Measurements from ENCODE around the gene MYRIP.

GRCh38 chr3:39965461-39965860 is 156.1 kb downstream of the MYRIP start:
- TF ChIP-seq, protein P1, sequence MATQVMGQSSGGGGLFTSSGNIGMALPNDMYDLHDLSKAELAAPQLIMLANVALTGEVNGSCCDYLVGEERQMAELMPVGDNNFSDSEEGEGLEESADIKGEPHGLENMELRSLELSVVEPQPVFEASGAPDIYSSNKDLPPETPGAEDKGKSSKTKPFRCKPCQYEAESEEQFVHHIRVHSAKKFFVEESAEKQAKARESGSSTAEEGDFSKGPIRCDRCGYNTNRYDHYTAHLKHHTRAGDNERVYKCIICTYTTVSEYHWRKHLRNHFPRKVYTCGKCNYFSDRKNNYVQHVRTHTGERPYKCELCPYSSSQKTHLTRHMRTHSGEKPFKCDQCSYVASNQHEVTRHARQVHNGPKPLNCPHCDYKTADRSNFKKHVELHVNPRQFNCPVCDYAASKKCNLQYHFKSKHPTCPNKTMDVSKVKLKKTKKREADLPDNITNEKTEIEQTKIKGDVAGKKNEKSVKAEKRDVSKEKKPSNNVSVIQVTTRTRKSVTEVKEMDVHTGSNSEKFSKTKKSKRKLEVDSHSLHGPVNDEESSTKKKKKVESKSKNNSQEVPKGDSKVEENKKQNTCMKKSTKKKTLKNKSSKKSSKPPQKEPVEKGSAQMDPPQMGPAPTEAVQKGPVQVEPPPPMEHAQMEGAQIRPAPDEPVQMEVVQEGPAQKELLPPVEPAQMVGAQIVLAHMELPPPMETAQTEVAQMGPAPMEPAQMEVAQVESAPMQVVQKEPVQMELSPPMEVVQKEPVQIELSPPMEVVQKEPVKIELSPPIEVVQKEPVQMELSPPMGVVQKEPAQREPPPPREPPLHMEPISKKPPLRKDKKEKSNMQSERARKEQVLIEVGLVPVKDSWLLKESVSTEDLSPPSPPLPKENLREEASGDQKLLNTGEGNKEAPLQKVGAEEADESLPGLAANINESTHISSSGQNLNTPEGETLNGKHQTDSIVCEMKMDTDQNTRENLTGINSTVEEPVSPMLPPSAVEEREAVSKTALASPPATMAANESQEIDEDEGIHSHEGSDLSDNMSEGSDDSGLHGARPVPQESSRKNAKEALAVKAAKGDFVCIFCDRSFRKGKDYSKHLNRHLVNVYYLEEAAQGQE (IDR thresholded peaks at IDR 0.05; ENCODE audit: low read depth), result no peak
- TF ChIP-seq CTCF (IDR thresholded peaks at IDR 0.05 in 2 of 3, conservative IDR thresholded peaks at IDR 0.05 in 1 of 3; ENCODE audit: borderline replicate concordance in 1 of 3, insufficient read depth in 1 of 3, low read depth in 2 of 3, low read length in 2 of 3) (no peak), EZH2 (IDR thresholded peaks at IDR 0.05) (no peak), SIN3A (IDR thresholded peaks at IDR 0.05; ENCODE audit: low read depth) (no peak), SP1 (IDR thresholded peaks at IDR 0.05; ENCODE audit: low read depth) (no peak), ZBTB33 (IDR thresholded peaks at IDR 0.05; ENCODE audit: extremely low read depth, insufficient replicate concordance, low read length) (no peak), JUND (IDR thresholded peaks at IDR 0.05) (no peak), POLR2A (IDR thresholded peaks at IDR 0.05; ENCODE audit: borderline replicate concordance, extremely low read depth, insufficient read depth, insufficient read length) (no peak), ZNF274 (IDR thresholded peaks at IDR 0.05; ENCODE audit: low read depth, low read length) (no peak), EZH2phosphoT487 (IDR thresholded peaks at IDR 0.05; ENCODE audit: borderline replicate concordance) (no peak)

Measured in HCT116 (cell line).